Stomach smooth muscle (tissue), 2 donors: ENCODE measurements around the gene PDE8A.

Experiments used
- H3K27ac ChIP-seq: one replicate; pipeline ENCODE4 v1.7.0; 2013; ENCODE audit warnings: mild to moderate bottlenecking, low read length, inconsistent platforms
- H3K27me3 ChIP-seq, 2 donors: one replicate each; pipeline ENCODE4 v1.7.0; 2013; ENCODE audit warnings: low read length in 2 of 2; ENCODE audit not compliant: insufficient read depth in 2 of 2, control insufficient read depth in 1 of 2
- H3K36me3 ChIP-seq, 2 donors: one replicate each; pipeline ENCODE4 v1.7.0; 2013; ENCODE audit warnings: low read length in 2 of 2; ENCODE audit not compliant: control insufficient read depth in 2 of 2, insufficient read depth in 2 of 2
- H3K4me1 ChIP-seq: one replicate; pipeline ENCODE4 v1.7.0; 2013; ENCODE audit warnings: low read length; ENCODE audit not compliant: control insufficient read depth, insufficient read depth
- H3K4me3 ChIP-seq, 2 donors: one replicate each; pipeline ENCODE4 v1.7.0; 2013; ENCODE audit warnings: low read length in 2 of 2
- H3K9ac ChIP-seq, 2 donors: one replicate each; pipeline ENCODE4 v1.7.0; 2013; ENCODE audit warnings: low read length in 2 of 2, mild to moderate bottlenecking in 1 of 2
- H3K9me3 ChIP-seq, 2 donors: one replicate each; pipeline ENCODE4 v1.7.0; 2013; ENCODE audit warnings: low read length in 2 of 2; ENCODE audit not compliant: control insufficient read depth in 2 of 2
- donor health status: healthy.
- donor health status: Pancreatic carcinoma.

The PDE8A gene

DNA sequence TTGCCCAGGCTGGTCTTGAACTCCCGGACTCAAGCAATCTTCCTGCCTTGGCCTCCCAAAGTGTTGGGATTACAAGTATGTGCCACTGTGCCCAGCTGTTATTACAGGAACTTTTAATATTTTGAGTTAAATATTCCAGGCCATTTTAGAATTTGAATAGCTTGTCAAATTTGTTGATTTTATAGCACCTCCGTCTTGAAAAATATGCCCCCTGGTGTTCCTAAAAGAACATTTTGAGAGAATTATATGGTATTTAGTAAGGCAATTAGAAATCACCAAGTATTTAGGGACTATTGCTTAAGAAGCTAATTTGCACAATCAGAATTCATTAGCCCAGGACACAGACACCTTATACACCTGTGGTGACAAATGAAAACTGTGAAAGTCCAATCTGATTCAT lies 23.7 kb downstream of the PDE8A start:
- Histone ChIP-seq H3K36me3 (no peaks in the 10 kb centered on the region), H3K9me3 (no peaks in the 10 kb centered on the region), H3K9ac (no peak overlapping the region), H3K4me3 (no peak overlapping the region), H3K4me1 (peaks cover 41% of the 10 kb centered on the region), H3K27ac (no peak overlapping the region), H3K27me3 (no peaks in the 10 kb centered on the region)

DNA sequence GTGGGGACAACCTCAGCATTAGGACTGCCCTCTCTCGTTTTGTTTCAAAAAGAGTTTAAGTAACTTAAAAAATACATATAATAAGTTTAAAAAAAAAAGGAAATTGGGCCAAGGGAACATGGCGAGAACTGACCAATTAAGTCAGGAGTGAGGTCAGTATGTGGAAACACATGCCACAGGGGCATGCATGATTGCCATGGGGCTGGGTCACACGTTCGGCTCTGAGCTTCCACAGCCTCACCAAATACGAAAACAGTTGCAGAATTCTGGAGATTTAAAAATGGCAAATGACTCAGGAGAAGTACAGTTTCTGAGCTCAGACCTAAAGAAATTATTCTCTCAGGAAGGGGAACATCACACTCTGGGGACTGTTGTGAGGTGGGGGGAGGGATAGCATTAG lies 24.1 kb downstream of the PDE8A start:
- H3K9me3 ChIP-seq = no peaks in the 10 kb centered on the region
- H3K4me3 ChIP-seq = no peak overlapping the region
- no peak overlapping the region for H3K27ac ChIP-seq
- no peak overlapping the region for H3K9ac ChIP-seq
- H3K36me3 ChIP-seq = no peaks in the 10 kb centered on the region
- no peaks in the 10 kb centered on the region for H3K27me3 ChIP-seq
- peaks cover 39% of the 10 kb centered on the region for H3K4me1 ChIP-seq

DNA sequence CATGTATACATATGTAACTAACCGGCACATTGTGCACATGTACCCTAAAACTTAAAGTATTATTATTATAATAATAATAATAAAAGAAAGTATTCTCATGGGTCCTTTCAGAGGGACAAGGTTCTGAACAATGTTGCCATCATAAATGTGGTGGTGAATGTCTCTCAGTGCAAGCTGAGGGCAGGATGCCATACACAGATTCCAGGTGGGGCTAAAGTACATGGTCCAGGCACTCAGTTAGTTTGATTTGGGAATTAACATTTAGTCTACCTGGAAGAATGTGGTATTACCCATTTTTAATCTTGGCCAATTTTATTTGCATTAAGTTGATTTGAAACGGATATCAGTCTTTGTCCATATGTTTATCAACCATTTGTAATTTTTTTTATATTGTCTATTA lies 24.5 kb downstream of the PDE8A start:
- Histone ChIP-seq H3K36me3 (no peaks in the 10 kb centered on the region), H3K4me3 (no peak overlapping the region), H3K27ac (no peak overlapping the region), H3K27me3 (no peaks in the 10 kb centered on the region), H3K4me1 (peaks cover 40% of the 10 kb centered on the region), H3K9ac (no peak overlapping the region), H3K9me3 (no peaks in the 10 kb centered on the region)

DNA sequence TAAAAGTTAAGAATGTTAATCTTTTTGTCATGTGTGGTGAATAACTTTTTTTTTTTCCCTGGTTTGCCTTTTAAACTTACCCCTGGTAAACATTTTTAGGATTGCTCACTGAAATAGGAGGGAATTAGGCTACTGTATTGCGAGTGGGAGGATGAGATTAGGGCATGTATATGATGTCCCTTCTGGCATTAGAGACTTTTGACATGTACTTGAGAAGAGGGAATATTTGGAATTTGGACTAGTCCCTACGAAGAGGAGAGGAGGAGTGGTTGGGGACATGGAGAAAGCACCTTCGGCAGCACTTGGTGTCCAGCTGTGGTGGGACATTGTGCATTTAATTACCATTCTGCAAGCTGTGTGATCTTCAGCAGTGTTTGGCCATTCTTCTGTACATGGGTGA lies 25.0 kb downstream of the PDE8A start:
- Histone ChIP-seq H3K9ac (no peak overlapping the region), H3K9me3 (no peaks in the 10 kb centered on the region), H3K36me3 (no peaks in the 10 kb centered on the region), H3K4me3 (no peak overlapping the region), H3K27ac (no peak overlapping the region), H3K4me1 (peaks cover 40% of the 10 kb centered on the region), H3K27me3 (no peaks in the 10 kb centered on the region)

DNA sequence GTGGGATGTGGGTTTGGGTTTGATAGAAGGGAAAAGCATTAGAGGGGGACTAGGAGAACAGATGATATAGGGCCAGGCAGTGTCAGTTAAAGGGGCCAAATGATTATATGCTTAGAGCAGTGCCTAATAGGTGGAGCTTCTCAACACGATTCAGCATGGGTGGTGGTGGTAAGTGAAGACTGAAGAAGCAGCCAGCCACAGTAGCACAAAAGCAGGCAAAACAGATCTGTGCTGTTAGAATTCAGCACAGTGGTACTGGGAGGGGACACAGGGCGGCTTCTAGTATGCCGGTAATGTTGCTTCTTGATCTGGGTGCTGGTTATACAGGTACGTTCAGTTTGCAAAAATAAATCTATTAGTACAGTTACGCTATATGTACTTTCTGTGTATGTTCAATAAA lies 25.5 kb downstream of the PDE8A start:
- Histone ChIP-seq H3K9ac (no peak overlapping the region), H3K9me3 (no peaks in the 10 kb centered on the region), H3K4me1 (peaks cover 40% of the 10 kb centered on the region), H3K36me3 (no peaks in the 10 kb centered on the region), H3K27me3 (no peaks in the 10 kb centered on the region), H3K27ac (no peak overlapping the region), H3K4me3 (no peak overlapping the region)

DNA sequence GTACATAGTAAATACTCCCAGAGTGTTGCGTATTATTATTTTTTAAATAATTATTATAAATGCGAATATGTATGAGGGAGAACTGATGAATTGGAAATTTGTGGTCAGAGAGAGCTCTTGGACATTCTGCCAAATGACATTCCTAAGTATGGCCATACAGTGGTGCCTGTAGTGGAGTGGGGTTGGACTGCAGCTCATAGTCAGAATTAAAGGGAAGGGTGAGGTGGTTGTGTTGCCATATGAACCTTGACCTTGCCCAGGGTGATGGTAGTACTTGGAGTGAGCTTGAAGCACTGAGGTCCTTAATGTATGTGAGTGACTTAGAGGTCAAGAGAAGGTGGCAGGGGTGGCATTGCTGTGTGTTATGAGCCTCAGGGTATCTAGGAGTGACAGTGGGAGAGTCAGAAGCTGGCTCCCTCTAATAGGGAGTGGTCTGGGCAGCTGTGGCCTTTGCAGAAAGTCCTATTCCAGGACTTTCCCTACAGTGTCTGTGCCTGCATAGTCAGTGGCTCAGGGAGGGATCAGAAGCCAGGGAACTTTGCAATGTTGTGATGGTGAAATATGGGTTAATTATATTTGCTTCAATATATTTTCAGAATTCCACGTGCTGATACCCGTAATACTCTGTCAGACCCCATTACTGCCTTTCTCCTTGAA lies 26.2 kb downstream of the PDE8A start:
- no peak overlapping the region for H3K4me3 ChIP-seq
- H3K4me1 ChIP-seq = peaks cover 36% of the 10 kb centered on the region
- no peak overlapping the region for H3K9ac ChIP-seq
- H3K9me3 ChIP-seq = no peaks in the 10 kb centered on the region
- no peaks in the 10 kb centered on the region for H3K27me3 ChIP-seq
- no peaks in the 10 kb centered on the region for H3K36me3 ChIP-seq
- peak overlapping the region; percentile 73 for H3K27ac ChIP-seq

DNA sequence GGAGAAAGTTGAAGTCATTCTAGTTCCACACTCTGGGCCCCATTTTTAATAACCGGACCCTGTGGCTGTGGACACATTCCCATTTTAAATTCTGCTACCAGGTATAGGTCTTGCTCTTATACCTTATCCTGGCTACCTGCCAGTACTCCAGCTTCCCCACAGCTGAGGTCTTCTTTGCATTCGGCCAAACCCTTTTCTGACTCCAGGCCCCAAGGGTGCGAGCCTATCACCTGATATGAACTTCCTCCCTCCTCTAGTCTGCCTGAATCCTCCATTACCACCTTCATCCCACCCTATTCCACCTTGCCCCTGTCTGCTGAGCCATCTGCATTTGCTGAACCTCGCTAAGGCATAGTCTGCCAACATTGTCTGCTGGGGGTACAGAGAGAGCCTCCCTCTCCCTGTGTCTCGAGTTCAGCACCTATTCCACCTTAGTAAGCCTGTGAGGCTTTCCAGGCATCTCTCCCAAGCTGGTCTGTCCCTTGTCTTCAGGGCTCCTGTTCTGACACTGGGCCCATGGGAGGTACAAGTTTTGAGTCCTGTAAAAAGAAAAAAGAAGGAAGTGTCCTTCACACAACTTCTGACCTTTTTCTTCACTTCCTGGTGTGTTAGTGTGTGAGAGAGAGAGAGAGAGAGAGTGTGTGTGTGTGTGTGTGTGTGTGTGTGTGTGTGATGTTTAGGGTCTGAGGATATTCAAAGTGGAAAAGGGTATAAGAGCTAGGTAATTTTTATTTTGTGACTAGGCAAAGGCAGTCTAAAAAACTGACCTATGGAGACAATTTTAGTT lies 27.0 kb downstream of the PDE8A start:
- no peaks in the 10 kb centered on the region for H3K9me3 ChIP-seq
- H3K4me3 ChIP-seq = peak overlapping the region in 1 of 2 donors; percentile 24
- H3K36me3 ChIP-seq = no peaks in the 10 kb centered on the region
- H3K27ac ChIP-seq = peak overlapping the region; percentile 73
- peaks cover 33% of the 10 kb centered on the region for H3K4me1 ChIP-seq
- no peaks in the 10 kb centered on the region for H3K27me3 ChIP-seq
- peak overlapping the region in 1 of 2 donors; percentile 34 for H3K9ac ChIP-seq

DNA sequence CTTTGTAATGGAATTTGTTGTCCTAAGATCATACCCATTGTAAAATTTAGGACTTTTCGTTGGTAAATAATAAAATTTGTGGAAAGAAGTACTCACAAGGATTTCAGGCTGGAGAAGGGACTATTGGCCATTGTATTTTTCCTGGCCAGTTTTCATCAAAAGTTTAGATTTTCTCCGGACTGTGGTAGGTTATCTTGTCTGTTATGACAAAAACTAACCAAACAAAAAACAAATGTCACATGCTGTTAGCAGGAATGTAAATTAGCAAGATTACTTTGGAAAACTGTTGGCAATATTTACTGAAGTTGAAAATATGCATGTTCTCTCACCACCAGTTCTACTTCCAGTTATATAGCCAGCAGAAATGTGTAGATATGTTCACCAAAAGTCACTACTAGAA lies 27.8 kb downstream of the PDE8A start:
- no peaks in the 10 kb centered on the region for H3K9me3 ChIP-seq
- H3K4me1 ChIP-seq = peaks cover 34% of the 10 kb centered on the region
- peak overlapping the region; percentile 73 for H3K27ac ChIP-seq
- H3K27me3 ChIP-seq = no peaks in the 10 kb centered on the region
- no peak overlapping the region for H3K4me3 ChIP-seq
- H3K36me3 ChIP-seq = no peaks in the 10 kb centered on the region
- no peak overlapping the region for H3K9ac ChIP-seq

DNA sequence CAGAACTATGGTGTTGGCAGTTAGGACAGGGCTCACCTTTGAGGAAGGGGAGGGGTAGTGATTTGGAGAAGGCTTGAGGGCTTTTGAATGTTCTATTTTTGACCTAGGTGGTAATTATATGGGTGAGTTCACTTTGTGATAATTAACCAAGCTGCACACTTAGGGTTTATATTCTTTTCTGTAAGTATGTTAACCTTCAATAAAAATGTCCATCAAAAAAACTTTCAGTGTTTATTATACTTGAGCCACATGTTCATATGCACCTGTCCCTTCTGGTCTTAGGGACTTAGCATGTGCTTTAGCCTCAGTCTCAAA lies 28.4 kb downstream of the PDE8A start:
- Histone ChIP-seq H3K36me3 (no peaks in the 10 kb centered on the region), H3K4me1 (peaks cover 34% of the 10 kb centered on the region), H3K27me3 (no peaks in the 10 kb centered on the region), H3K4me3 (no peak overlapping the region), H3K9me3 (no peaks in the 10 kb centered on the region), H3K27ac (peak overlapping the region; percentile 56), H3K9ac (no peak overlapping the region)

DNA sequence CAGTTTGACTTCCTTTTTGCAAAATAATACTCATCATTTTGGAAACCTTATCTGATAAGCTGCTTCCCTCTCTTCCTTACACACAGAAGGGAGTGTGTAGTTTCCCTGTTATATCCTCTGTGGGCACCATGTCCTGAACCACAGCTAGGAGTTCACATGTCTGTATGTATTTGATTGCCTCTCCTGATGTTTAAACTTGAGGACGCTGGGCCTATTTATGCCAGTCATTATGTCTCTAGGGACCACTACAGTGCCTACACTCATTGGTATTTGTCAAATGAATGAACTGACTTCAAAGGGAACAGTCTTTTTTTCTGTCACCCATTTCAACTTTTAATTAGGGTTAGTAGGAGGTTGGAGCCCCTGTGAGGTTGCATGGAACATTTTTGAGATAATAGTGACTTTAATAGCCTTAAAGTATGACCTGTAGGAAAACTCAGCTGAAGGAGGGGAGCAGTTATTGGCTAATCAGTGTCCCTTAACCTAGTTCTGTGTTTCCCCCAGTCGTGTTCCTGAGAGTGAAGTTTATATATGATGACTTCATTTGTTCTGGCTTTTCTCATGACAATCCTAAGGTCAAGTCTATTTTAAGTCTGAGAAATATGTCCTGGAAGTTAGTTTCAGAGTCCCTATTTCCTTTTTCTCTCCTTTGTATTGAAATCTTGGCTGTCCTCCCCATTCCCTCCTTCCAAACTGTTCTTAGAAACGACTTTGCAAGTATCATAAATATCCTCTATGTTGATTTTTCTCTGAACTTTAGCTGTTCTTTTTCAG lies 28.9 kb downstream of the PDE8A start:
- Histone ChIP-seq H3K9ac (peak overlapping the region in 1 of 2 donors; percentile 45), H3K4me1 (peaks cover 34% of the 10 kb centered on the region)

More for the DNA sequence above, 28.9 kb downstream of the PDE8A start:
- no peaks in the 10 kb centered on the region for H3K27me3 ChIP-seq
- H3K9me3 ChIP-seq = no peaks in the 10 kb centered on the region
- H3K27ac ChIP-seq = peak overlapping the region; percentile 56
- H3K36me3 ChIP-seq = no peaks in the 10 kb centered on the region
- peak overlapping the region; percentile 1 to 51 for H3K4me3 ChIP-seq
